GM21619 (cell line): Measurements from ENCODE around the gene DOCK1.
"Not testable (repeated sequence)": the region's sequence is repeated elsewhere in the genome, so short reads cannot be mapped to it uniquely, and the experiment has no call there.

Experiments used
- ATAC-seq: cut with Tn5 transposase; IDR thresholded peaks from one replicate; pipeline ENCODE4 v1.9.1; 2021; ENCODE audit not compliant: unreplicated experiment

DOCK1 gene

DNA sequence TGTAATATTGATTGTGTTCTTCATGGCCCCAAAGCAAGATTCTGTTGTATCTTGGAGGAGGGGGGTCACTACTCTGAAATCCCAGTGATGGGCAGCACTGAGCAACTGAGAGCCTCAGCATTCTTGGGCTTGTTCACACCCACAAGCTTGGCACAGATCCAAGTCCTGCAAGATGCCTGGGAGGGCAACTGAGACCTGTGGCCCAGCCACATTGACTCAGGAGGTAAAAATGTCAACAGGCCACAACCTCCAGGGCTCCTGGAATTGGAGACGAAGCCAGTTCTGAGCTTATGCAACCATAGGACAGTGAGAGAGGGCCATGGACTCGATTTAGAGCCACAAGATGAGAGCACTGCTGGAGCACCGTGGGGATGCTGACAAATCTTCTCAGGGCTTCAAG, 3.1 kb upstream of the DOCK1 start:
- no peak for ATAC-seq

DNA sequence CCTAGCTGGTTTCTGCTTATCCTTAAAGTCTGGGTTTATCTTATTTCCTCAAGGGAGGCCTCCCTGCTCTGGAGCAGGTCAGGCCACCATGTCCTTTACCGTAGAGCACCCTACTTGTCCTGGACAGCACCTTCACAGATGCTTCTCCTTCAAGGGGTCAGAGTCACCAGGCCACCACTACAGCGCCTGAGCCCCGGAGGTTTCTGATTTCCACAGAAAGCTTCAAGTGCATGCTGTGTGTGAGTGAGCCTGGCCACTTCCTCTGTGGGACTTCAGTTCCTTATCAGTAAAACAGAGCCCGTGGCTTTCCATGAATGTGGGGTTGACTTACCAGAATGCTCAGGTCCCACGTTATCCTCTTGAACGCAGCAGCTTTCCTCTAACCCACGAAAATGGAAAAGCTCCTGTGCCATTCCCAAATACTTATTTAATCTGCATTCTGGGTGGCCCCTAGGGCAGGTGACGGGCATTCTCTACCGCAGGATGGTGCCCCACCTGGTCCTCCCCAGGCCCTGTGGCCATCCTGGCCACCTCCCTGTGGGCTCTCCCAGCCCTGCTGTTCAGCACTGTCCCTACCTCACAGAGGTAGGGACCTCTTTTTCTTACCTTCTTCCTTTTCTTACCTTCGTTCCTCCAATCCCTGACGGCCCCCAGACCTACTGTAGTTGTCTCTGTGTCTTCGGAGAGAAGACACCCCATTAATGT, 1.4 kb upstream of the DOCK1 start:
- ATAC-seq = no peak

DNA sequence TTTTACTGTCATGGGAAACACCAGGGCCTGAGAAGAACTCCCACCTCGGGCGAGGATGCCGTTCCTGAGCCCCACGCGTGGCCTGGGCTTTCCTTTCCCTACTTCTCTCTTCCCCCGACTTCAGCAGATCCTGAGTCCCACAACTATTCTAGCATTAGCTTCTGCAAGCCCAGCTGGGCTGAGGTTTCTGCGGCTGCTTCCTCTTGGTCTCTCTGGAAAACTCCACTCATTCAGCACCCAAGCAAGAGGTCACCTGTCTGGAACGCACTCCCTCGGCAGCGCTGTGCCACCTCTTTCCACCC, 761 bp upstream of the DOCK1 start:
- no peak for ATAC-seq

DNA sequence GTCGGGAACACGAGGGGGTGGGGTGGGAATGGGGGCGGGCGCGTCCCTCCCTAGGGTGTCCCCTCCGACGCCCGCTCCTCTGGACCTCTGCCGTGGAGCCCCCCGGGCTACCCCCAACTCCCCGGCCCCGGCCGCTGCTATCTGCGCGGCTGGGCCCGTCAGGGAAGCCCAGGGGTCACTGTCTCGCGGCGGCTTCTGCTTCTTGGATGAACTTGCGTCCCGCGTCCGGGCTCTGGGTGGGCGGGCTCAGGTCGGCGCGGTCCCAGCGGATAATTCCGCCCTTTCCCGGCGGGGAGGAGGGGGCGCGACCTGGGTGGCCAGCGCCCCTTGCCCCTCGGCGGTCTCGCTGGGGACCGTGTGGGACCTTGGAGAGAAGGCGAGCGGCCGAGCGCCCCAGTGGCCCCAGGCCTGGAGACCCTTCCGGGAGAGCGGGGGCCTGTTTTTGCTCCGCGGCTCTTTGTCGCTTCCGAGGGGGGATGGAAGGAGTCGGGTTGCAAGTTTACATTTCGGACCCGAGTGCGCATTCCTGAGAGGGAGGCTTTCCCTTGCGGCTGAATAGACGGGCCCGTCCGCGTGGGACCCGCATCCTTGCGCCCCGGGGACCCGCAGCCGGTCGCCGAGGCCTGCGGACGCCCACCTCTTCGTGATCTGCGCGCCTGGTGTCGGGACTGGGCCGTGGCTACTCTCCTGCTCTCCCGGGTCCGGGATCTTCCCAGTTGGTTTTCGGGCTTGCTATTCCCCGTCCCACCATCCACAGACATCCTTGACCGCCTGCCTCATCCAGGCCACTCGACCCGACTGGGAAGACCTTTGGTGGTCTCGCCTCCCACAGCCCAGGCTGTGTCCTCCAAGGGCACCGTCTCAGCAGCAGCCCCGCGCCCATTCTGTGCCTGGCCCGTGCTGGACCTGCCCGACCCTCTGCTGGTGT, 812 bp downstream of the DOCK1 start:
- no peak for ATAC-seq

DNA sequence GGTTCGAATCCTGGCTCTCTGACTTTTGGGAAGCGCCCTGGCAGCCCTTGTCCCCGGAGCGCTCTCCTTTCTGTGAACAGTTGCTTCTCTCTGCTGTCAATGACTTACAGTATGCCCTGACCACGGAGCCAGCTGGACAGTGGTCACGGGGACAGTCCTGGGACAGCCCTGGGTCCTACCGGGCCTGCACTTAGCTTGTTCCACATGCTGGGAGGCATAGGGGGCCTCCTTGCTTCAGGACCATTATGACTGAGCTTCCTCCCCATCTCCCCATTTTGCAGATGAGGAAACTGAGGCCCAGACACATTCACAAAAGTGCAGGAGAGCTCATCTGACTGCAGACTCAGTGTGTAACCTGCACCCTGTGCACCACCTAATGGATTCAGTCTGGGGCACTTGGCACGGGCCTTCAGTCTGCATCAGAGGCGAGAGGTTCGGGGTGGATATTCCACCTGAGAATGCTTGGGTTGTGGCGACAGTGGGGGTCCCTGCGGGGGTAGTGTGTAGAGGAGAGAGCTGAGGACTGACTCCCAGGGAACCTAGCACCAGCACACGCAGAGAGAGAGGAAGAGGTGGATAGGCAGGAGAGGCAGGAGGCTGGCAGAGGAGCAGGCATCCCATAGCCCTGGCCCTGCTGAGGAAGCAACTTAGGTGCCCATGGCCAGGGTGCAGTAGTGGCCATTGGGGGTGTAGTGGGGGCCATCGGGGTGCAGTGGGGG, 1.6 kb downstream of the DOCK1 start:
- no peak for ATAC-seq

DNA sequence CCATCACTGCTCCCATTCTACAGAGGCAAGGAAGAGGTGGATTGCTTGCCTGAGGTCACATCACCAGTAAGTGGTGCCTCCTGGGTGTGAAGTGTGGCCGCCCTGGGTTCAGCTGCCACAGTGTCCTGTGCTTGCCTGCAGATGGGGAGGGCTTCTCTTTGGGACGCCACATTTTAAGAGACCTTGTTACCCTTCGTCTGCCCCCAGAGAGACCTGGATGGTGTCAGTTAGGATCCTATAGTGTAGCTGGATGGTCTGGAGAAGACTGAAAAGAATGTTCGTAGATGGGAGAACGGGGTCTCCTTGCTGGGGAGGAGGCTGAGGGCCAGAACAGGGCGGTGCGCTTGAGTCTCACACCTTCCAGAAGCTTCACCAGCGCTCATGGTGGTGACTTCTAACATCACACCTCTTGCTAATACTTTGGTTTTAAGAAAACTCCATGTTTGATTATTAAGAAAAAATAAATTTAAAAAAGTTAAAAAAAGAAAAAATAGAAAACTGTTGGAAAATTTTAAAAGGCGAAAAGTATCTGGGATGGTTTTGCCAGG, 2.3 kb downstream of the DOCK1 start:
- ATAC-seq = no peak

DNA sequence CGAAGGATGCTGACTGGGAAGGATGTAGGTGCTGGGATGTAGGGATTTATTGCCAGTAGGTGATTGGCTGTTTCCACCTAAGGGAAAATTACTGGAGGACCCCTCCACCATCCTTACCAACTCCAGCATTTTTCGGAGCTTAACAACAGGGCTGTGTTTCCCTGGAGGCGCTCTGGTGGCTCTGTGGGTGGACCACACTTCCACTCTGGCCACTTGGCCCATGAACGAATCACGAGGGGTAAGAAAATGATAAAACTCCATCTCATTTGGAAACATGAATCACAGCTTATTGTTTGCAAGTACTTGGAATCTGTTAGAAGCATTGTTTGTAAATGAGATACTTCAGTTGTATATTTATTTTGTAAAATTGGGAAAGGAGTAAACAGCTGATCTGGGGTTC, 3.0 kb downstream of the DOCK1 start:
- no peak for ATAC-seq

DNA sequence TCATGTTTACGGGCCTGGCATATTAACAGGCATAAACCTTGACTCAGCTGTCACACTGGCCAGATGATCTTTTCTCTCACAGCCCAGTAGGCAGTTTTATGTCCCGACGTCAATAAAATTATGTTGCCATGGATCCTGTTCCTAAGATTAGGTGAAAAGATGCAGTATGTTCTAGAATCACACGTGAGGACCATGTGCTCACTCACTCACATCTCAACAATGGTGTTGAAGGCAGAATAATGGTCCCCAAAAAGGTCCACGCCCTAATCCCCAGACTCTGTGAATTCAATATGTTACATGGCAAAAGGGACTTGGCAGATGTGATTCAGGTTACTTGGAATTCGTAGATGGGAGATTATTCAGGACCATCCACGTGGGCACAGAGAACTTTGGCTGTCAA, 3.5 kb downstream of the DOCK1 start:
- ATAC-seq = no peak

DNA sequence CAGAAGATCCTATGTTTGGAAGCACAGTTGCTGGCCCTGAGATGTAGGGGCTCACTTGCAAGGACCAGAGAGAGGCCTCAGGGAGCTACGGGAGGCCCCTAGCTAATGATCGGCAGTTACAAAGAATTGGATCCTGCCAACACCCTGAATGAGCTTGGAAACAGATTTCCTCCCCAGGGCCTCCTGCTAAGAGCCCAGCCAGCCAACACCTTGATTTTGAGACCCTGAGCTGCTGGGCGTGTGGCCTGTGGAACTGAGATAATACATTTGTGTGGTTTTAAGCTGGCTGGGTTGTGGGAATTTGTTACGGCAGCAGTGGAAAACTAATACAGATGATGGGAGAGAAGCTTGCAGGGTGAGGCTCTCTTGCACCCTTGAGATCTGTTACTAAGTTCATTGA, 3.9 kb downstream of the DOCK1 start:
- no peak for ATAC-seq

DNA sequence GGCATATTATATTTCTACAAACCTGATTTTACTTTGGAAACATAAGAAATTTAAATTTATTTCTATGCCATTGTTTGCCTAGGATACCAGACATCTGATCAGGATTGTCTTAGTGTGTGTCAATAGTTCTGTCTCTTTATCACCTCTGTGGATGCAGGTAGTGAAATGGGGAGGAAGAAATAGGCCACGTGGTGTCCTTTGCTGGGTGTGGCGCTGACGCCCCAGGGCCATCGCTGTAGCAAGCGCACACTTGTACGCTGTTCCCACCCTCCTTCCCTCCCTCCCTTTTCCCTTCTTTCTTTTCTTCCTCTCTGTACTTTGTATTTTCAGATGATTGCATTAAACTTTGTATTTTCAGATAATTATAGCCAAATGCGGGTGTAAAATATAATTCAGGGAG, 5.0 kb downstream of the DOCK1 start:
- ATAC-seq = no peak

DNA sequence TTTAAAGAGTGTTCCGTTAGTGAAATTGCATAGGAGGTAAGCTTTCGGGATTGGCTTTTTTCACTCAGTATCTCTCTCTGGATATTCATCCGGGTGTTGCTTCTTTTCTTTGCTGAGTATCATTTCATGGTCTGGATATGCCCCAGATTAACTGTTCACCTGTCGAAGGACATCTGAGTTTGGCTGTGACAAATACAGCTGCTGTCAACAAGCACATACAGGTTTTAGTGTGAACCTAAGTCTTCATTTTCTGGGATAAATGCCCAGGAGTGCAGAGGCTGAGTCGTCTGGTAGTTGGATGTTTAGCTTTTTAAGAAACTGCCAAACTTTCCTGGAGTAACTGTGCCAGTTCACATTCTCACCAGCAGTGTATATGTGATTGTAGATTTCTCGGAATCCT, 5.6 kb downstream of the DOCK1 start:
- ATAC-seq = no peak

DNA sequence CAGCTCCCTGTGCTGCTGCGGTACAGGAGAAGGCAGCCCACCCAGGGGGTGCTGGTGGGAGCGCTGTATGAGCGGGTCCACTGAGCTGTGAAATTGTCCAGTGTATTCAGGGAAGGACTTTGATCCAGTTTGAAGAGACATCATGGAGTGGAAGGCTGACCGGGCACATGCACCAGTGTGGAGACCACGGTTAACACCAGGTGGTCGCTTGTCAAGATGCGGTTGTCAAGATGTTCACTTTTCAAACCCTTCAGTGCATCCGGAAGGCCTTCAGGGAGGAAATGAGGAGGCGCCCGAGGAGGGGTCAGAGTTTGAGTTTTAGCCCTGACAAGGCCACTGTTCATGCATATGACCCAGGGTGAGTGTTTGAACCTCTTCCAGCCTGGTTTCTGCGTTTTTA, 6.1 kb downstream of the DOCK1 start:
- ATAC-seq = no peak

DNA sequence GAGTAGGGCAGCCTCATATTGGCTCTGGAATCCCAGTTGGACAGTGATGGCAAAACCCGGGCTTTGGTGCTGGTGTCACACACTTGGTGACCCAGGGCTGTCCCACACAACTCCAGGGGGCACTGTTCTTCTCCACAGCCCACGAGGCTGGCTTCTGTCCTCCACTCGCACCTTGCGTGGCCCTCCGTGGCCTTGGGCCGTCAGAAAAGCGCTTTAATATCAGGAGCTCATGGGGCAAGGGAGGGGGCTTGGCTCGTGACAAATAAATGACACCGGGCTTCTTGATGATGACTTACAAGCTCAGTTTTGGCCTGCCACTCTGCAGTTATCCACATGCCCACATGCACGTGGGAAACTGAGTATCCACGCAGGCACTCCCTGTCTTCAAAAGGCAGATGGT, 8.1 kb downstream of the DOCK1 start:
- ATAC-seq = no peak

DNA sequence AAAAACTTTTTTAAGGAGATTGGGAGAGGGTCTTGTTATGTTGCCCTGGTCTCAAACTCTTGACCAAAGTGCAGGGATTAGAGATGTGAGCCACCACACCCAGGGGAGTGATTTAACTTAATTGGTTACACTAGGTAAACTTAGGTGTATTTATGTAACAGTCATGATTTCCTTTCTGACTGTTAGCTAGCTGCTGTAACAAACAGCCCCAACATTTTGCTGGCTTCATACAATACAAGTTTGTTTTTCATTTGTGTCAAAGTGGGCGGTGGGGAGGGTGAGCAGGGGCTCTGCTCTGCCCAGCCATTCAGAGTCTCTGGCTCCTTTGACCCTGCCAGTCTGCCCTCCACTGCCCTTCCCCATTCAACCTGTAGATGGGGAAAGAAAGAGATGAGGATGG, 9.3 kb downstream of the DOCK1 start:
- no peak for ATAC-seq

DNA sequence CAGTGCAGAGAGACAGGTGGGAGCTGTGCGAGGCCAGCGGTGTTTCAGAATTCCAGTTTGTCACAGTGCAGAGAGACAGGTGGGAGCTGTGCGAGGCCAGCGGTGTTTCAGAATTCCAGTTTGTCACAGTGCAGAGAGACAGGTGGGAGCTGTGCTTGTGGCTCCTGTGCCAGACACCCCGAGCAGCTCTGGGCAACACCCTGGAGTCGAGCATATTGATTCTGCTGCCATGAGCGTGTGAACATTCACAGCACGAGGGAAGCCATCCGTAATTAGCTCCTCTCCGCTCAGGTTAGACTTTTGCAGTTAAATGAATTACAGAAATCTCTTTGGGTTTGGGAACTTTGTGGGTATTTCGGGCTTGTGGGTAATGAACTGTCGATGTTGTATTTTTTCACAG, 11.7 kb downstream of the DOCK1 start:
- ATAC-seq = not testable (repeated sequence)

DNA sequence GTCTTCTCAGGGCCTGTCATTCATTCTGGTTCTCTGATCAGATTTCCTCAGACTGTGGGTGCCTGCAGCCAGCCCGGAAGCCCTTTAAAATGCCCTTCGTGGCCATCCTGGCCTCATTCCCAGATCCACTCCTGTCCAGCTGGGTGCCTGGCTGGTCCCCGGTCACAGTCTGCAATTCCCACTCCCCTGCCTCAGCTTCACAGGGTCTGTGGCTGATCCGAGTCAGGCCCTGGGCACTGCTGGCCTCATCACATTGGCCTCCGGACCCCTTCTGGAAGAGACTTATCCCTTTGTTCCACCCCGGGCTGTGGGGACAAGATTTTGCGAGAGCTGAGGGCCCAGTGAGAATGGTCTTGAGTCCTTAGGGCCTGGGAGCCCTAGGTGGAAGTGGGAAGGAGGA, 12.1 kb downstream of the DOCK1 start:
- ATAC-seq = no peak

DNA sequence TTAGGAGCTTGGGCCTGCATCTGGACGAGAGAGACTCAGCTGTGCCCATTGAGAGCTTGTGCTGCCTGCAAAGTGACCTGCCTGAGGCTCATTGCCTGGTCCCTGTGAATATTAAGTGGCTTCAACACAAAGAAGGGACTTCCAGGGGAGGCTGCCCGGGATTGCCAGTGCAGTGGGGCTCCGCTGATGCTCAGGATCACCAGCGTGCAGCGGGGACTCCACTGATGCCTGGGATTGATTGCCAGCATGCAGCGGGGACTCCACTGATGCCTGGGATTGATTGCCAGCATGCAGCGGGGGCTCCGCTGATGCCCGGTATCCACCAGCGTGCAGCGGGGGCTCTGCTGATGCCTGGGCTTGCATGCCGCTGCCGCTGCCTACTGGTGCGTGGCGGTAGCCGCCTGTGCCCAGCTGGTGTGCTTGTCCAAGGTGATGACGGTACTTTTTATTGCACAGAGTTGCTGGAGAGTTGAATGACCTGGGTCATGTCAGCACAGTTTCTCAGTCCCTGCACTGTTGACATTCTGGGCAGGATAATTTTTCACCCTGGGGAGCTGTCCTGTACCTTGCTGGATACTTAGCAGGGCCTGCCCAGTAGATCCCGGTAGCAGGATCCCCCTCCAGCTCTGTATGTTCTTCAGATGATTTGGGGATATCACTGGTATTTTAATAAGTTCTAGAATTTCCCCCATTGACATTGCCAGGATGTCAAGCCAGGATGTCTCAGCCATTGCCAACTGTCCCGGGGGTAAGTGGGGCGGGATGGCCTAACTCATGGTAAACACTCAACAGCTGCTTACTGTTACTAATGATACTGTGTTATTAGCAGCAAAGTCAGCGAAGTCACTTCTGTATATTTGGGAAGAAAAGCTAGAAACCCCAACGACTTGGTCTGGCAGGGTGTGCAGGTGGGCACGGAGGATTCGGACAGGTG, 13.0 kb downstream of the DOCK1 start:
- no peak for ATAC-seq

DNA sequence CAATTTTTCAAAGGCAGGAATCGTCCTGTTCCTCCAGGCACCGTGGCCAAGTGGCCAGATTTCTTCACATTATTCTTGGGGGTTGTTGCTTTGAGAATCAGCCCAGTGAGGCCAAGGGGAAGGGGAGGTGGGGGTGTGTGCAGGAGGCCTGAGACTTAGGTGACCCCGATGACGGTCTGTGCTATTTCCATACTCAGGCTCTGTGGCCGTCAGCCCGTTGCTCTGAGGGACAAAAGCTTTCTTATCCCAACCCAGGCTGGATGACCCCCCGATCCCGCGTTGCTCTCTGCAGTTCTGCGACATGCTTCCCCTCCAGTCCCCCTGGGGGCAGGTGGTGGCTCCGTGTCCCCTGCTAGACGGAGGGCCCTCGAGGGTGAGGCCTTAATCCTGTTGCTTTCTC, 14.2 kb downstream of the DOCK1 start:
- ATAC-seq = no peak

DNA sequence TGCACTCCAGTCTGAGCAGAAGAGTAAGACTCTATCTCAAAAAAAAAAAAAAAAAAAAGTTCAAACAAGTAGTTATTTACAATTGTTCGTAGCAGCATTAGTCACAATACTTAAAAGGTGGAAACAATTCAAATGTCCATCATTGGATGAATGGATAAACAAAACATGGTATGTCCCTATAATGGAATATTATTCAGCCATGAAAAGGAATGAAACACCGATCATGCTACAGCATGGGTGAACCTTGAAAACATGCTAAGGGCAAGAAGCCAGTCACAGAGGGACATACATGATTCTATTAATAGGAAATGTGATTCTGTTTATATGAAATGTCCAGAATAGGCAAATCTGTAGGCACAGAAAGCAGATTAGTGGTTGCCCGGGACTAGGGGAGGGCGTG, 15.9 kb downstream of the DOCK1 start:
- ATAC-seq = no peak

DNA sequence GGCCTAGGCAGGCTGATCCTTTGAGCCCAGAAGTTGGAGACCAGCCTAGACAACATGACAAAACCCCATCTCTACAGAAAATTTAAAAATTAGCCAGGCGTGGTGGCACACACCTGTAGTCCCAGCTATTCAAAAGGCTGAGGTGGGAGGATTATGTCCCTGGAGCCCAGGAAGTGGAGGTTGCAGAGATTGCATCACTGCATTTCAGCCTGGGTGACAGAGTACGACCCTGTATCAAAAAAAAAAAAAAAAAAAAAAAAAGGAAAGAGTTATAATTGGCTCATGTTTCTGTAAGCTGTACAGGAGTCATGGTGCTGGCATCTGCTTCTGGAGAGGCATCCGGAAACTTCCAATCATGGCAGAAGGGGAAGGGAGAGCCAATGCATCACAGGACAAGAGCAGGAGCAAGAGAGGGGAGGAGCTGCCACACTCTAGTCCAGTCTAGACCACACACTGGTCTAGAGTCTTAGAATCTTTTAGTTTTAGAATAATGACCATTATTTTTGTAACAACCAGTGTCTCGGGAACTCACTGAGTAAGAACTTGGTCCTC, 16.8 kb downstream of the DOCK1 start:
- ATAC-seq = no peak
